Esophagus muscularis mucosa (tissue), 4 donors: Measurements from ENCODE around the gene EBF3. TPM values are rescaled to one million over a fixed set of nuclear protein-coding genes. Genes with fewer than 3 reads are reported as not detected.

ENCODE experiments used
- DNase-seq: peaks from one replicate; pipeline ENCODE4 v3.0.0-alpha.2; 2017; ENCODE audit errors: extremely low spot score
- H3K27ac ChIP-seq, 4 donors: fragments of 200-600 bp; sonication (generic); replicated peaks in 1 of 4; 1 replicate in 3 of 4; 2 replicates in 1 of 4; pipeline ENCODE4 v1.5.1; 2016 to 2019; ENCODE audit warnings: mild to moderate bottlenecking in 1 of 4
- H3K27me3 ChIP-seq, 4 donors: fragments of 200-600 bp; sonication (generic); one replicate each; pipeline versions ENCODE4 v1.5.1 to v1.6.0; 2016 to 2019
- H3K36me3 ChIP-seq, 4 donors: fragments of 200-600 bp; sonication (generic); one replicate each; pipeline ENCODE4 v1.5.1; 2016 to 2019
- H3K4me1 ChIP-seq, 4 donors: fragments of 200-600 bp; sonication (generic); one replicate each; pipeline ENCODE4 v1.5.1; 2016 to 2019
- H3K4me3 ChIP-seq, 4 donors: fragments of 200-600 bp; sonication (generic); 1 replicate in 2 of 4; 2 replicates in 2 of 4; pipeline ENCODE4 v1.5.1; 2016 to 2019; ENCODE audit warnings: mild to moderate bottlenecking in 4 of 4, moderate library complexity in 1 of 4
- H3K9me3 ChIP-seq, 4 donors: fragments of 200-600 bp; sonication (generic); 1 replicate in 3 of 4; 2 replicates in 1 of 4; pipeline ENCODE4 v1.5.1; 2016 to 2019
- EP300 ChIP-seq: sonication (generic); formaldehyde crosslinking; IDR thresholded peaks from one replicate; pipeline ENCODE4 v1.6.1; 2017; ENCODE audit warnings: antibody characterized with exemption
- POLR2A ChIP-seq: fragments of 450-650 bp; IDR thresholded peaks from one replicate; pipeline ENCODE4 v1.6.1; 2017; ENCODE audit warnings: antibody characterized with exemption, moderate library complexity, mild to moderate bottlenecking, low read depth
- POLR2AphosphoS5 ChIP-seq, 2 donors: sonication (generic); formaldehyde crosslinking; IDR thresholded peaks; one replicate each; pipeline ENCODE4 v1.6.1; 2017; ENCODE audit warnings: antibody characterized with exemption in 2 of 2
- WGBS: methylation state at CpG from one replicate; pipeline ENCODE4 v1.1.5; 2018; 5-methylcytosine and 5-hydroxymethylcytosine counted together
- intact Hi-C: fragments of 100-400 bp; cut with DNase I; formaldehyde crosslinking; loops from one replicate; pipeline ENCODE4 v1.15.1; 2023
- total RNA-seq, 4 donors: library from RNA; depleted of rRNA; stranded (reverse); fragments of >200 nt; gene quantifications; one replicate each; pipeline versions ENCODE4 v1.1.0 to v1.2.1, GENCODE V29; 2016
- TF ChIP-seq, protein P1 (sequence below), 3 experiments: fragments of 200-600 bp in 2 of 3; fragments of 450-650 bp in 1 of 3; sonication (generic) in 2 of 3; IDR thresholded peaks; one replicate each; pipeline ENCODE4 v1.5.1; 2017 to 2019; ENCODE audit warnings: antibody characterized with exemption in 3 of 3, mild to moderate bottlenecking in 2 of 3, moderate library complexity in 1 of 3

The EBF3 gene
- total RNA-seq, 4 donors from 2014 or later = 2.9 to 7.3 (median 5.2) TPM

DNA sequence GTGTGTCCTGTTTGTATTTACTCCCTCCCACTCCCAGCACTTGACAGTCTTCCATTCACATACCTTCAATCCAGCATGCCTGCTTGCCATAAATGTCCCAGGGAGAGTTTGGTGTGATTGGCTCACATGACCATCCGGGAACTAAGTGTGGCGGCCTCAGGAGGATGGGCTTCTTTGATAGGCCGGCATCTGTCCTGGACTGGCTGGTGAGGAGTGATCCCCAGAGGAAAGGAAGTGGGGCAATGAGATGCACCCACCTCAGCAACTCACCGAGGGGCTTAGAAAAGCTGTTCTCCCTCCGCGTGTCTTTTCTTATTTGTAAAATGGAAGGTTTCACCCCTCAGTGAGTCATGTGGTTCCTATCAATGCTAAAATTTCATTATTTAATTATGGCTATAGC, 14.9 kb upstream of the EBF3 start:
- no peak for TF ChIP-seq POLR2AphosphoS5 (IDR thresholded peaks at IDR 0.05)
- TF ChIP-seq POLR2A = no peak
- TF ChIP-seq EP300 = no peak
- TF ChIP-seq, protein P1, sequence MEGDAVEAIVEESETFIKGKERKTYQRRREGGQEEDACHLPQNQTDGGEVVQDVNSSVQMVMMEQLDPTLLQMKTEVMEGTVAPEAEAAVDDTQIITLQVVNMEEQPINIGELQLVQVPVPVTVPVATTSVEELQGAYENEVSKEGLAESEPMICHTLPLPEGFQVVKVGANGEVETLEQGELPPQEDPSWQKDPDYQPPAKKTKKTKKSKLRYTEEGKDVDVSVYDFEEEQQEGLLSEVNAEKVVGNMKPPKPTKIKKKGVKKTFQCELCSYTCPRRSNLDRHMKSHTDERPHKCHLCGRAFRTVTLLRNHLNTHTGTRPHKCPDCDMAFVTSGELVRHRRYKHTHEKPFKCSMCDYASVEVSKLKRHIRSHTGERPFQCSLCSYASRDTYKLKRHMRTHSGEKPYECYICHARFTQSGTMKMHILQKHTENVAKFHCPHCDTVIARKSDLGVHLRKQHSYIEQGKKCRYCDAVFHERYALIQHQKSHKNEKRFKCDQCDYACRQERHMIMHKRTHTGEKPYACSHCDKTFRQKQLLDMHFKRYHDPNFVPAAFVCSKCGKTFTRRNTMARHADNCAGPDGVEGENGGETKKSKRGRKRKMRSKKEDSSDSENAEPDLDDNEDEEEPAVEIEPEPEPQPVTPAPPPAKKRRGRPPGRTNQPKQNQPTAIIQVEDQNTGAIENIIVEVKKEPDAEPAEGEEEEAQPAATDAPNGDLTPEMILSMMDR (IDR thresholded peaks at IDR 0.05) = no peak
- 92% methylated on average over 6 of the region's 6 CpGs for WGBS
- intact Hi-C loops = no loop called here

GRCh38 chr10:129978322-129978721, 14.2 kb upstream of the EBF3 start:
- intact Hi-C loops = no loop called here
- no peaks in the 10 kb centered on the region for H3K36me3 ChIP-seq
- peaks cover 0 to 12% (median 10%) of the 10 kb centered on the region in 4 donors for H3K9me3 ChIP-seq
- peaks cover 0 to 64% (median 5%) of the 10 kb centered on the region in 4 donors for H3K27me3 ChIP-seq
- no peaks in the 10 kb centered on the region for H3K4me1 ChIP-seq
- WGBS = 50% methylated on average over 1 of the region's 1 CpG
- no peak overlapping the region for H3K4me3 ChIP-seq
- TF ChIP-seq, protein P1 (IDR thresholded peaks at IDR 0.05) = no peak
- TF ChIP-seq POLR2AphosphoS5 (IDR thresholded peaks at IDR 0.05) (no peak), EP300 (no peak), POLR2A (no peak)
- no peak for DNase-seq
- no peak overlapping the region for H3K27ac ChIP-seq

More for the DNA sequence above, 14.9 kb upstream of the EBF3 start:
- Histone ChIP-seq H3K4me3 (no peak overlapping the region), H3K9me3 (peaks cover 0 to 19% (median 16%) of the 10 kb centered on the region in 4 donors), H3K36me3 (no peaks in the 10 kb centered on the region), H3K4me1 (no peaks in the 10 kb centered on the region), H3K27me3 (peaks cover 0 to 61% (median 3%) of the 10 kb centered on the region in 4 donors), H3K27ac (no peak overlapping the region)
- DNase-seq = peak; percentile 83

- DNase-seq = no peak
- Histone ChIP-seq H3K27ac (no peak overlapping the region), H3K4me1 (peaks cover 0 to 5% (median under 1%) of the 10 kb centered on the region in 4 donors), H3K27me3 (peaks cover 0 to 69% (median 8%) of the 10 kb centered on the region in 4 donors), H3K36me3 (no peaks in the 10 kb centered on the region), H3K4me3 (no peak overlapping the region), H3K9me3 (peaks cover 0 to 9% (median 4%) of the 10 kb centered on the region in 4 donors)
- TF ChIP-seq, protein P1 (IDR thresholded peaks at IDR 0.05) = no peak
- TF ChIP-seq POLR2A = no peak
- TF ChIP-seq EP300 = no peak
- no peak for TF ChIP-seq POLR2AphosphoS5 (IDR thresholded peaks at IDR 0.05)
- WGBS = 89% methylated on average over 10 of the region's 10 CpGs
- intact Hi-C loops = no loop called here
These were observed 13.7 kb upstream of the EBF3 start for GRCh38 chr10:129977794-129978193.

DNA sequence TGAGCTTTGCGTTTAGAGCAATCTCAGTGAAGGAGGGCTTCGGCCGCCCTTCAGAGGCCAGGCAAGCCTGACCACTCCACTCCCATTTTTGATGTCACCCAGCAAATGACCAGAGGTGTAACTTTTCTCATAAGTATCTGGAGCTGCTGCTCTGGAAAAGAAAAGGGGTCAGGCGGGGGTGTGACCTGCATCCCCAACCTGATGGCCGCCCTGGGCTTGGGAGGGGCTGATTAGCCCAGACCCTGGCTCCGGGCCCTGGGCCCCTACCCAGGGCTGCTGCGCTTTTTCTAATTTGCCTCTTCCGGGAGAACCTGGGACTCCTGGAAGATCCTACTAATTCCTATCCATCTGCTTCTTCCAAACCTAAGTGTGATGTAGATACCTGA, 9.6 kb upstream of the EBF3 start:
- intact Hi-C loops = loop anchor here (5.0 kb wide), 1 partner anchor 1761 kb away; no protein-coding TSS in a partner anchor
- Histone ChIP-seq H3K27me3 (peaks cover 0 to 100% (median 44%) of the 10 kb centered on the region in 4 donors), H3K4me1 (peaks cover 35 to 46% (median 39%) of the 10 kb centered on the region in 4 donors), H3K36me3 (no peaks in the 10 kb centered on the region), H3K9me3 (no peaks in the 10 kb centered on the region), H3K4me3 (no peak overlapping the region), H3K27ac (no peak overlapping the region)
- TF ChIP-seq, protein P1 (IDR thresholded peaks at IDR 0.05) = no peak
- TF ChIP-seq POLR2A (no peak), EP300 (no peak), POLR2AphosphoS5 (IDR thresholded peaks at IDR 0.05) (no peak)
- 87% methylated on average over 8 of the region's 8 CpGs for WGBS
- no peak for DNase-seq
